NCI-H82 (cell line): ENCODE data around the gene IL22RA2.
"Not testable (repeated sequence)": the region's sequence is repeated elsewhere in the genome, so short reads cannot be mapped to it uniquely, and the experiment has no call there.

Experiments
- DNase-seq: peaks from one replicate; lab custom pipeline; 2025; lab: John Stamatoyannopoulos, UW

The IL22RA2 gene

DNA sequence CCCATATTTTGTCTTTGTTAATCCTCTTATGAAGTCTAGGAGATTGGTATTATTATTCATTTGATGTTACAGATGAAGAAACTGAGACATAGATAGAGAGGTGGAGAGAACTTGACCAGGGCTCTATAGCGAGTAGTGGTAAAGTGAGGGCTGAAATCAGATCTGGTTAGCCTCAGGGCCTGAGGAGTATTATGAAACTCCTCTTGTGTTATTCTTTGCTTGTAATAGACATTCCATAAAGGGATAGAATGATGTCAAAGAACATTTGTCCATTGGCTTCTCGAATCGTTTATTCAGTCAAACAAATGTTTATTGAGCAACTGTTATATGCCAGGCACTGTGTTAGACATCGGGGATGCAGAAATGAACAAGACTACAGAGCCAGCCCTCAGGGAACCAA, at the start of gene IL22RA2:
IL22RA2 (minus strand) TSS at position 144 of the 400 bp plus-strand sequence. CDS start 11,895 bp downstream, outside the sequence.
- no peak for DNase-seq

DNA sequence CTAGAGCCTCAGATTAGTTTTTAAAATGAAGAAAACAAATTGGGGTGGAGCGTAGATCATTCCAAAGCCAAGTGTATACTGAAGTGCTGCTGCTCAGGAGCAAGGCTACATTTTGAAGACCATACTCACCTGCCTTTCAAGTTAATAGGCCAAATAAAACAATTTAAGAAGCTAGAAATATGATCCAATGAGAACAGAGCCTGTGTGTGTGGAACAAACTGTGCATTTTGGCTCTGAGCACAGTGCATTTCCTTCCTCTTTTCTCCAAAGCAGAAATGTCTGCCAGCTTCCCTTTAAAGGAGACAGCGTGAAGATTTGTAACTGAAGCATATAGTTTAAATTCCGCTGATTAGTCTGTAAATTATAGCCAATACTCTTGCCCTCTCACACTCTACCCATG, 48.9 kb upstream of the IL22RA2 start:
- no peak for DNase-seq

- no peak for DNase-seq
Observed at GRCh38 chr6:137219664-137220252, 46.3 kb upstream of the IL22RA2 start.

DNA sequence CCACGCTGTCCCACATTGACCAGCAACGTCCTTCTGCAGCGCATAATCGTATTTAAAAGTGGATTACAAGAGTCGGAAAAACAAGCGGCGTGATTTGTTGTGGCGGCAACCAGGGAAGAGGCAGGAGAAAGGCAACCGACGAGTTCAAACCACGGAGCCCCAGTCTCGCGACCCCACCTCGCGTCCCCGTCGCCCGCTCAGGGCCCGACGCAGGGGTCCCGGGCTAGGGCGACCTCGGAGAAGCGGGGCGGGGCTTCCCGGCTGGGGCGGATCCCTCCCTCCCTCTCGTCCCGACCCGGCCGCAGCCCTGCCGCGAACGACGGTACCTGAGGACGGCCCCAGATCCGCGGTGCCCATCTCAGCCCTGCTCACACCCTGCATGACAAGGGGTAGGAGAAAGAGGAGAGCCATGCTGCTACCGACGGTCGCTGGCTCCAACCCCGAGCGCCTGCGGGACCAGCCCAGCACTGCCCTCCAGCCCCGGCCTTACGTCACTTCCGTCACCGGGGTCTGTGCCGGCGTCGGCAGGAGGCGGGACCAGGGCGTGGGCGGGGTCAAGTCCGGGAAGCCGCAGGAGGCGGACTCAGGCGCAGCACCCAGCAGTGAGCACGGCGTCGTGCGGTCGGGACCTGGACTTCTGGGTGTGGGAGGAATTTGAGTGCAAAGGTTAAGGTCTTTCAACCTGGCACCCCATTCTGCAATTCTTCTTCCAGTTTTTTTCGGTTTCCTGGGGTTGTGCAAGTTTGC, 45.6 kb upstream of the IL22RA2 start, which contains the start of gene IFNGR1:
IFNGR1 (minus strand) TSS at position 469 of the 747 bp plus-strand sequence; CDS start at position 411, 58 bp downstream.
- peak; percentile 94 for DNase-seq

DNA sequence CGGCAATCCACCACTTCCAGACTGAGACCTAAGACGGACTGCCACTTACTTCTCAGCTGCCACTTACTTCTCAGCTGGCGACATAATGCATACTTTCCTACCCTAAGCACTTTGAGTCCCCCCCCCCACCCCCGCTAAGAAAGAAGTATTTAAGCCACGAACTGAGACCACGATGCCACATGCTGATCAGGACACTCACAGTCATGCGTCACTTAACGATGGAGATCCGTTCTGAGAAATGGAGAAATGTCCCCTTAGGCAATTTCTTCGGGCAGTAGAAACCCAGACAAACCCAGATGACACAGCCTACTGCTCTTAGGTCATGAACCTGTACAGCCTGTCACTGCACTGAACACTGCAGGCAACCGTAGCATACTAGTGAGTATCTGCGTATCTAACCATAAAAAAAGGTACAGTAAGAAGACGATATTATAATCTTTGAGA, 45.1 kb upstream of the IL22RA2 start:
- DNase-seq, result peak; percentile 73

DNA sequence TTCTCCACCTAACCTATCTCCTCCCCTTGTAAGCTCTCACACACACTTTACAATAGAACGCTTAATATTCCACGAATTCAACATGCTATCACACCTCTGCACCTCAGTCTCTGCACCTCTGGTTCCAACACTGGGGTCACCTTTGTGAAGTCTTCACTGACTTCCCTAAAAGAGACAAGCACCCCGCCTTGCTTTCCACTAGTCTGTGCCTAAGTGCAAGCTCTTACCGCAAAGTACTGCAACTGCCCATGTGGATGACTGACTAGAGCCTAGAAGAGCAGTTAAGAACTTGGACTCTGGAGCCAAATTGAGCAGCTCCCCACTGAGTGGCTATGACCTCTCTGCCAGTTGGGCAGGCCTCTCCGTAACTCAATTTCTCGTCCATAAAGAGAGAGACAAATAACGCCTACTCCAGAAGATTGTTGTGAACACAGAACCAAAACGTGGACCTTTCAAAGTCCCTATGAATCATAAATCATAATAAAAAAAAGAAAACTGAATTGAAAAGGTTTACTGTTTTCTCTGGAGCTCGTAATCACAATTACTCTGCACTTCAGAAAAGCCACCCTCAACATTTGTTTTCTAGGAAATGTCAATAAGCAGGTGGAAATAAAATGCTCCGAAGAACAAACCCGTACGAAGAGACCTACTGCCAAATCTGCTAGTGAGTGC, 44.5 kb upstream of the IL22RA2 start:
- DNase-seq, result peak; percentile 11

- DNase-seq, result peak; percentile 32
Observed at GRCh38 chr6:137216875-137217553, 43.6 kb upstream of the IL22RA2 start.

DNA sequence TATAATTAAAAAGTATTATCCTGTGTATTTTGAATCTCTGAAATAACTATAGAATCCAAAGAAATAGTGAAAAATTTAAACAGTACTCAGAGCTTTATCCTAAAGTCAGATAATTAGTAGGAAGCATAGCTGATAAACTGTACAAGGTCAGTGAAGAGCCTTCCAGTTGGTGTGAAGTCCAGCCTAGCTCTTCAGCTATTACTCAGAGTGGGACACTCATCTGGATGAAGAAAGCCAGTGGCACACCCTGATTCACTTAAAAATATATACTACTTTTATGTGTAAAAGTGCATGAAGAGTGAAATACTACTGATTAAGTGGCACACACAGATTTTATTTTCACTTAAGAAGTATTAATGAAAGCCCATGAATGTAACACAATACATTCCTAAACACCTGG, 42.7 kb upstream of the IL22RA2 start:
- DNase-seq, result no peak

DNA sequence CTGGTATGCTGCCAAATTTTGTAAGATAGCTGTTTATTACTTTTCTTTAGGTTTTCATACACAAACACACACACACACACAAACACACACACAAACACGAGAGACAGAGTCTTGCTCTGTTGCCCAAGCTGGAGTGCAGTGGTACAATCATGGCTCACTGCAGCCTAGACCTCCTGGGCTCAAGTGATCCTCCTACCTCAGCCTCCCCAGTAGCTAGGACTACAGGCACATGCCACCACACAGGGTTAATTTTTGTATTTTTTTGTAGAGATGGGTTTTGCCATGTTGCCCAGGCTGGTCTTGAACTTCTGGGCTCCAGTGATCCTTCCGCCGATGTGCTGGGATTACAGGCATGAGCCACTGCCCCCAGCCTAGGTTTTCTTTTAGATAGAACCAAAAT, 42.2 kb upstream of the IL22RA2 start:
- DNase-seq, result not testable (repeated sequence)

GRCh38 chr6:137214931-137215330, 41.5 kb upstream of the IL22RA2 start:
- no peak for DNase-seq

GRCh38 chr6:137213813-137214212, 40.4 kb upstream of the IL22RA2 start:
- DNase-seq, result no peak

- no peak for DNase-seq
Observed at GRCh38 chr6:137213331-137213740, 39.9 kb upstream of the IL22RA2 start.

DNA sequence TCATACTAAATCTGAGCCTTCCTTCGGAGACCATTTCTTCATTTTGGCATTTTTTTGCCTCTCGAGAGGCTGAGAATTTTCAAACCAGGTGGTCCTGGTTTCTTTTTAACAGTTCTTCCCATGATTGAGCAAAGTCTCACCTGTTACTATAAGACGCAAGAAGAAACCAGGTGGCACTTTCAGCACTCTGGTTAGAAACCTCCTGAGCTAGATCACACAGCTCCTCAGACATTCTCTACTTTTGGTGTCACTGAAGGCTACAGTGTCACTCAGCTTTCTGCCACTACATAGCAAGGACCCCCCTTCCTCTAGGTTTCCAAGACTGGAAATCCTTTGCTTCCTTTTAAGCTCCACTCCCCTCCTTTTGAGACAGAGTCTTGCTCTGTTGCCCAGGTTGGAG, 38.5 kb upstream of the IL22RA2 start:
- no peak for DNase-seq

DNA sequence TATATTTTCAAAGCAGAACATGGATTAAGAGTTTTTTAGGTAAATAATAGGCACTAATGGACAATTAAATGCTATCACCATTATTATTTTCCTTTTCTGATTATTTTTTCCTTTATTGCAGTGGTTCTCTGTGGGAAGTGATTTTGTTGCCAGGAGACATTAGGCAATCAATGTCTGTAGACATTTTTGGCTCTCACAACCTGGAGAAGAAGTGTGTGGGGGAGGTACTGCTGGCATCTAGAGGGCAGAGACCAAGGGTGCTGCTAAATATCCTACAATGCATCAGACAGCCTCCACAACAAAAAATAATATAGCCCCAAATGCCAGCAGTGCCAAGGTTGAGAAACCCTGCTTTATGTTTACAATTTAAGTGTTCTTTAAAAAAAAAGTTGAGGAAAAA, 37.5 kb upstream of the IL22RA2 start:
- no peak for DNase-seq

DNA sequence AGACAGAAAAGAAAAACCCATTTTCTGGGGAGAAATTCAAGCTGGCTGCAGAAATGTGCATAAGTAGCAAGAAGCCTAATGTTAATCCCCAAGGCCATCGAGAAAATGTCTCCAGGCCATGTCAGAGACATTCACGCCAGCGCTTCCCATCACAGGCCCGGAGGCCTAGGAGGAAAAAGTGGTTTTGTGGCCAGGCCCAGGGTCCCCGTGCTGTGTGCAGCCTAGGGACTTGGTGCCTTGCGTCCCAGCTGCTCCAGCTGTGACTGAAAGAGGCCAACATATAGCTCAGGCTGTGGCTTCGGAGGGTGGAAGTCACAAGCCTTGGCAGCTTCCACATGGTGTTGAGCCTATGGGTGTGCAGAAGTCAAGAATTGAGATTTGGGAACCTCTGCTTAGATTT, 34.8 kb upstream of the IL22RA2 start:
- DNase-seq, result no peak

GRCh38 chr6:137207457-137207856, 34.0 kb upstream of the IL22RA2 start:
- DNase-seq, result not testable (repeated sequence)

DNA sequence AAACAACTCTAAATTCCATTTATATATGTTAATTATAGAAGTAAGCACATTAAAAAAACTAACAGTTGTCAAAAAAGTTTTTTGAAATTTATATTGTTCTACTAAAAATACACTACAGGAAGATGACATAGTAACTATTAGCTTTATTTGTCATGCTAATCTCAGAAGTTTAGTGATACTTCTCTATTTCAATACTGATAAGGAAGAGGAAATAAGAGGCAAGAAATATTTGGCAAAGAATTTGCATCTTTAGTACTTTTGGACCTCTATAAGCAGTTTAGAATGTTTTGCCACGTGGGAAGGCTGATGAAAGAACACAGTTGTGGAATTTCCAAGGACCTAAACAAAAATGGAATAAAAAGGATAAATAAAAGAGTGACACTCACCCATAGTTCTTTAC, 33.1 kb upstream of the IL22RA2 start:
- DNase-seq, result no peak

GRCh38 chr6:137203256-137203655, 29.8 kb upstream of the IL22RA2 start:
- DNase-seq, result no peak

- no peak for DNase-seq
Observed at GRCh38 chr6:137202078-137202477, 28.6 kb upstream of the IL22RA2 start.

- DNase-seq, result no peak
Observed at GRCh38 chr6:137201006-137201405, 27.6 kb upstream of the IL22RA2 start.

DNA sequence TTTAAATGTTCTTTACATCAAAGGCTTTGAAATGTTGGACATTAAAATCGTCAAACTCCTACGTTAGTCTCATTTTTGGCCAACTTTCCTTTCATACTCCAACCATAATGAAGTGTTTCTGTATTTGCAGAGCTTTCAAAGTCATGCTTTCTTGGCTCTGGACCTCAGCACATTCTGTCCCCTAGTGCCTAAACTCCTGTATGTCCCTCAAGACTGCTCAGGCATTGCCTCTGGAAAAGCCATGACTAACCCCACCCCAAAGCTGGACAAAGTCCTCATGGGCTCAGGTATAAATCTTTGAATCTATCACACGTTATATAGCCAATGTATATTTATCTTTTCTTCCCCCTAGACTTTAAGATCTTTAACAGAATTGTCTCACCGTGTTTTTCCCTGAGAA, 26.8 kb upstream of the IL22RA2 start:
- no peak for DNase-seq
